Measurements from ENCODE around the gene TBPL1.

- TF ChIP-seq CTCF (IDR thresholded peaks at IDR 0.05) (no peak), POLR2AphosphoS5 (IDR thresholded peaks at IDR 0.05; ENCODE audit: low read depth, low read length) (no peak)
Observed at GRCh38 chr6:133969921-133970295, 16.9 kb downstream of the TBPL1 start.
